MCF 10A (cell line): ENCODE results near the gene ABHD1. TPM values are rescaled to one million over a fixed set of nuclear protein-coding genes. Genes with fewer than 3 reads are reported as not detected.

Source experiments
- BruUV-seq: library from RNA; stranded (reverse); fragments of 400-500 nt; replicated peaks from 2 replicates; lab custom pipeline; 2021; lab: Mats Ljungman, UMichigan
- CTCF ChIA-PET: fragments of 300-600 bp; sonication (Branson Sonifier 250); formaldehyde crosslinking; extraction: SDS; loops from one replicate; lab custom pipeline; 2021; ENCODE audit warnings: antibody characterized with exemption, inconsistent platforms; lab: Yijun Ruan, JAX
- POLR2A ChIA-PET: fragments of 300-600, 350-650 bp; sonication (Branson Sonifier 250); formaldehyde crosslinking; extraction: SDS; loops from one replicate; lab custom pipeline; 2020; ENCODE audit warnings: antibody characterized with exemption, inconsistent platforms; lab: Yijun Ruan, JAX
- DNase-seq: peaks from one replicate; pipeline ENCODE4 v3.0.0-alpha.2; 2018; ENCODE audit not compliant: unreplicated experiment
- H3K27ac Mint-ChIP-seq: one replicate; pipeline ENCODE4 v1.8.0; 2022; ENCODE audit warnings: mild to moderate bottlenecking, low read depth, mixed read lengths; ENCODE audit not compliant: unreplicated experiment
- H3K27me3 Mint-ChIP-seq: one replicate; pipeline ENCODE4 v1.8.0; 2022; ENCODE audit warnings: mixed read lengths; ENCODE audit not compliant: insufficient read depth, unreplicated experiment
- H3K36me3 Mint-ChIP-seq: one replicate; pipeline ENCODE4 v1.8.0; 2022; ENCODE audit warnings: mild to moderate bottlenecking, moderate library complexity, mixed read lengths; ENCODE audit not compliant: insufficient read depth, unreplicated experiment
- H3K4me1 Mint-ChIP-seq: one replicate; pipeline ENCODE4 v1.8.0; 2022; ENCODE audit warnings: mixed read lengths; ENCODE audit not compliant: insufficient read depth, unreplicated experiment
- H3K4me3 Mint-ChIP-seq: one replicate; pipeline ENCODE4 v1.8.0; 2022; ENCODE audit warnings: mild to moderate bottlenecking, moderate library complexity, mixed read lengths; ENCODE audit not compliant: unreplicated experiment
- H3K9me3 Mint-ChIP-seq: one replicate; pipeline ENCODE4 v1.8.0; 2022; ENCODE audit warnings: mixed read lengths; ENCODE audit not compliant: unreplicated experiment
- intact Hi-C: fragments of 100-400 bp; cut with micrococcal nuclease; formaldehyde crosslinking; loops from 2 replicates; pipeline ENCODE4 v1.14.1; 2022
- total RNA-seq: library from RNA; stranded (reverse); gene quantifications from 2 replicates; pipeline ENCODE4 v1.2.3, GENCODE V29; 2022
- TF ChIP-seq, protein P1 (sequence below): fragments of 200-600 bp; IDR thresholded peaks from one replicate; pipeline ENCODE4 v1.8.0; 2022; ENCODE audit warnings: antibody characterized with exemption, mild to moderate bottlenecking; ENCODE audit not compliant: unreplicated experiment

The ABHD1 gene
- total RNA-seq, 1 experiment from 2014 or later: not detected

DNA sequence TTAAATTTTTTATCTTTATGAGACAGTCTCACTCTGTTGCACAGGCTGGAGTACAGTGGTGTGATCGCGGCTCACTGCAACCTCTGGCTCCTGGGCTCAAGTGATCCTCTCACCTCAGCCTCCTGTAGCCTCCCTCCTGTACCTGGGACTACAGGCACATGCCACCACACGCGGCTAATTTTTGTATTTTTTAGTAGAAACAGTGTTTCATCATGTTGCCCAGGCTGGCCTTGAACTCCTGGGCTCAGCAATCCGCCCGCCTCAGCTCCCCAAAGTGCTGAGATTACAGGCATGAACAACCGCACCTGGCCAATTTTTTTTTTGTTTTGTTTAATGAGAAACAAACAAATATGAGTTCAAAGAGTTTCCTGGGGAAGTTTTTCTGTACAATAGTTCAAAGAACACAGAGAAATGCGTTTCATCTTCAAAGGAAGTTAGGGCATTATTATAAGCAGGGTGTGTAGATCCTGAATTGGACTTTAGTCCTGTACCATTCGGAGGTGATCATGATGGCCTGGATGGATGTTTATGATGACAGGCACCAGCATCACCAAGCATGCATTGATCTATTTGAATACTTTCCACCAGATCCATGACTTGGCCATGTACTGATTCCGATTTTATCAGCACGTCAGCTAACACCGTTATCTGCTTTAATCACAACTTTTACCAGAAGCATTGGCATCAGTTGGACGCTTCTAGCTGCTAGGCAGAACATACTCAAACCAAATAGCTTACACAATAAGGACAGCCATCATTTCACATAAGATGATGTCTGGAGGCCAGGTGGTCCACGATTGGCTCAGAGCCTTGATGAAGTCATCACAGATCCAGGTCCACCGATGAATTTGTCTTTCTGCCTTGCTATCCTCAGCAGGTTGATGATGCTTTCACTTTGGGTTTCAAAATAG lies 54.1 kb downstream of the ABHD1 start:
- intact Hi-C loops: no loop called here
- H3K4me3 Mint-ChIP-seq: no peak overlapping the region
- DNase-seq: no peak
- no peaks in the 10 kb centered on the region for H3K9me3 Mint-ChIP-seq
- POLR2A ChIA-PET: interaction anchor here (0.6 kb wide), 1 partner anchor 45 kb away, joined by 3 read pairs; no protein-coding TSS in a partner anchor
- H3K27me3 Mint-ChIP-seq: no peaks in the 10 kb centered on the region
- CTCF ChIA-PET: interaction anchor here (0.5 to 1.5 kb wide), 5 partner anchors 8 to 133 kb away, joined by 3 to 7 read pairs (median 3); no protein-coding TSS in a partner anchor
- H3K36me3 Mint-ChIP-seq: no peaks in the 10 kb centered on the region
- H3K27ac Mint-ChIP-seq: no peak overlapping the region
- TF ChIP-seq, protein P1, sequence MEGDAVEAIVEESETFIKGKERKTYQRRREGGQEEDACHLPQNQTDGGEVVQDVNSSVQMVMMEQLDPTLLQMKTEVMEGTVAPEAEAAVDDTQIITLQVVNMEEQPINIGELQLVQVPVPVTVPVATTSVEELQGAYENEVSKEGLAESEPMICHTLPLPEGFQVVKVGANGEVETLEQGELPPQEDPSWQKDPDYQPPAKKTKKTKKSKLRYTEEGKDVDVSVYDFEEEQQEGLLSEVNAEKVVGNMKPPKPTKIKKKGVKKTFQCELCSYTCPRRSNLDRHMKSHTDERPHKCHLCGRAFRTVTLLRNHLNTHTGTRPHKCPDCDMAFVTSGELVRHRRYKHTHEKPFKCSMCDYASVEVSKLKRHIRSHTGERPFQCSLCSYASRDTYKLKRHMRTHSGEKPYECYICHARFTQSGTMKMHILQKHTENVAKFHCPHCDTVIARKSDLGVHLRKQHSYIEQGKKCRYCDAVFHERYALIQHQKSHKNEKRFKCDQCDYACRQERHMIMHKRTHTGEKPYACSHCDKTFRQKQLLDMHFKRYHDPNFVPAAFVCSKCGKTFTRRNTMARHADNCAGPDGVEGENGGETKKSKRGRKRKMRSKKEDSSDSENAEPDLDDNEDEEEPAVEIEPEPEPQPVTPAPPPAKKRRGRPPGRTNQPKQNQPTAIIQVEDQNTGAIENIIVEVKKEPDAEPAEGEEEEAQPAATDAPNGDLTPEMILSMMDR: no peak
- no TSS peak for BruUV-seq
- peaks cover 6% of the 10 kb centered on the region for H3K4me1 Mint-ChIP-seq

DNA sequence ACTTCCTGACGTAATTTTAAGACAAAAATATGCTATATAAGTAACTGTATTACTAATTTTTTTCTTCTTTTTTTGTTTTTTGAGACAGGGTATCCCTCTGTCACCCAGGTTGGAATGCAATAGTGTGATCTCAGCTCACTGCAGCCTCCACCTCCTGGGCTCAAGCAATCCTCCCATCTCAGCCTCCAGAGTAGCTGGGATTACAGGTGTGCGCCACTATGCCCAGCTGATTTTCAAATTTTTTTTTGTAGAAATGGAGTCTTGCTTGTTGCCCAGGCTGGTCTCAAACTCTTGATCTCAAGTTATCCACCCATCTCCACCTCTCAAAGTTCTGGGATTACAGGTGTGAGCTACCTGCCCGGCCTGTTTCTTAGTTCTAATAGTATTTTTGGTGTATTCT lies 54.9 kb downstream of the ABHD1 start:
- CTCF ChIA-PET: interaction anchor here (0.7 to 1.5 kb wide), 2 partner anchors 9 to 125 kb away, joined by 3 to 7 read pairs; no protein-coding TSS in a partner anchor
- Mint-ChIP-seq H3K4me3 (no peak overlapping the region), H3K9me3 (no peaks in the 10 kb centered on the region), H3K27ac (no peak overlapping the region), H3K36me3 (no peaks in the 10 kb centered on the region), H3K4me1 (peaks cover 6% of the 10 kb centered on the region), H3K27me3 (no peaks in the 10 kb centered on the region)
- TF ChIP-seq, protein P1: no peak
- DNase-seq: no peak
- POLR2A ChIA-PET: interaction anchor here (0.6 kb wide), 1 partner anchor 44 kb away, joined by 3 read pairs; no protein-coding TSS in a partner anchor
- BruUV-seq: no TSS peak
- intact Hi-C loops: no loop called here

DNA sequence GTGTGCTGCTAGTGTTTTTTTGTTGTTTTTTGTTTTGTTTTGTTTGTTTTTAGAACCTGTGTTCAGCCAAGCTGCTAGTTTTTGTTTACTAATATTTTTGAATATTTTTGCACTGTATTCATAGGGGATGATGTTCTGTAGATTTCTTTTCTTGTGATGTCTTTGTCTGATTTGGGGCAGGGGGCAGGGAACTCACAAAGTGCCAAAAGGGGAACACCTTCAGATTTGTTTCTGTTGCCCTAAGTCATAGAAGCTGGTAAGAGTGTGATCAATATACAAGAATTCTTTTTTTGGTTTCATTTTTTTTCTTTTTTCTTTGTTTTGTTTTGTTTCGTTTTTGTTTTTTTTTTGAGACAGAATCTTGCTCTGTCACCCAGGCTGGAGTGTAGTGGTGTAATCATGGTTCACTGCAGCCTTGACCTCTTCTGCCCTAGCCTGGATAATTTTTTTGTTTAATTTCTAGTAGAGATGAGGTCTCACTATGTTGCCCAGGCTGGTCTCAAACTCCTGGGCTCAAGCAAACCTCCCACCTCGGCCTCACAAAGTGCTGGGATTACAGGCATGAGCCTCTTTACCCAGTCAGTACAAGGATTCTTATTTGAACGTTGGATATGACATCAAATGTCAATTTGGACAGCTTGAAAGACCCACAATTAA lies 55.9 kb downstream of the ABHD1 start:
- no peaks in the 10 kb centered on the region for H3K27me3 Mint-ChIP-seq
- TF ChIP-seq, protein P1: no peak
- BruUV-seq: no TSS peak
- CTCF ChIA-PET: interaction anchor here (1.5 kb wide), 1 partner anchor 10 kb away, joined by 7 read pairs; no protein-coding TSS in a partner anchor
- intact Hi-C loops: no loop called here
- no peaks in the 10 kb centered on the region for H3K36me3 Mint-ChIP-seq
- no peak overlapping the region for H3K27ac Mint-ChIP-seq
- no peak for DNase-seq
- no peak overlapping the region for H3K4me3 Mint-ChIP-seq
- POLR2A ChIA-PET: interaction anchor here (0.6 to 0.7 kb wide), 2 partner anchors 27 to 35 kb away, joined by 3 to 4 read pairs; no protein-coding TSS in a partner anchor
- H3K9me3 Mint-ChIP-seq: no peaks in the 10 kb centered on the region
- peaks cover 11% of the 10 kb centered on the region for H3K4me1 Mint-ChIP-seq

Other genes starting within 250 kb of the ABHD1 start
- gene MAPRE3, start 153.2 kb upstream of the ABHD1 start, total RNA-seq: 18.0 and 26.0 TPM in 2 replicates
- 118 and 138 TPM in 2 replicates for gene TMEM214, start 90.8 kb upstream of the ABHD1 start, total RNA-seq
- 18.9 and 22.7 TPM in 2 replicates for gene AGBL5, start 72.1 kb upstream of the ABHD1 start, total RNA-seq
- 257 and 340 TPM in 2 replicates for gene OST4, start 52.2 kb upstream of the ABHD1 start, total RNA-seq
- gene EMILIN1, start 45.2 kb upstream of the ABHD1 start, total RNA-seq: 0.20 and 0.21 TPM in 2 replicates
- gene KHK, start 37.0 kb upstream of the ABHD1 start, total RNA-seq: 1.7 and 2.6 TPM in 2 replicates
- 10.9 and 12.9 TPM in 2 replicates for gene CGREF1, start 4.7 kb upstream of the ABHD1 start, total RNA-seq
- gene PREB, start 10.8 kb downstream of the ABHD1 start, total RNA-seq: 55.1 and 68.5 TPM in 2 replicates
- gene PRR30, start 15.6 kb downstream of the ABHD1 start, total RNA-seq: not detected in 2 replicates
- gene TCF23, start 25.2 kb downstream of the ABHD1 start, total RNA-seq: not detected in 2 replicates
- gene ATRAID, start 88.2 kb downstream of the ABHD1 start, total RNA-seq: 115 and 122 TPM in 2 replicates
- gene SLC5A6, start 88.5 kb downstream of the ABHD1 start, total RNA-seq: 25.9 and 26.9 TPM in 2 replicates
- gene CAD, start 93.6 kb downstream of the ABHD1 start, total RNA-seq: 59.5 and 66.5 TPM in 2 replicates
- gene SLC30A3, start 139.2 kb downstream of the ABHD1 start, total RNA-seq: not detected in 2 replicates
- not detected in 2 replicates for gene DNAJC5G, start 151.6 kb downstream of the ABHD1 start, total RNA-seq
- gene TRIM54, start 158.6 kb downstream of the ABHD1 start, total RNA-seq: not detected in 2 replicates
- 7.9 and 9.5 TPM in 2 replicates for gene UCN, start 184.6 kb downstream of the ABHD1 start, total RNA-seq
- 104 and 114 TPM in 2 replicates for gene MPV17, start 199.3 kb downstream of the ABHD1 start, total RNA-seq
- 47.5 and 47.8 TPM in 2 replicates for gene GTF3C2, start 232.9 kb downstream of the ABHD1 start, total RNA-seq
- gene EIF2B4, start 246.5 kb downstream of the ABHD1 start, total RNA-seq: 42.7 and 50.1 TPM in 2 replicates
- 101 and 125 TPM in 2 replicates for gene SNX17, start 246.8 kb downstream of the ABHD1 start, total RNA-seq